K562 (cell line): Measurements from ENCODE around the gene KLK15. TPM values are rescaled to one million over a fixed set of nuclear protein-coding genes. Genes with fewer than 3 reads are reported as not detected.

Source experiments
- ATAC-seq: fragments of 200-7000 bp; cut with Tn5 transposase; 3 replicates; pipeline ENCODE4 v1.9.1; 2020; ENCODE audit warnings: moderate library complexity
- BruUV-seq: library from RNA; stranded (reverse); fragments of 400-500 nt; replicated peaks from 2 replicates; lab custom pipeline; 2021; lab: Mats Ljungman, UMichigan
- CTCF ChIA-PET: fragments of 300-600 bp; formaldehyde crosslinking; extraction: SDS; loops from one replicate; lab custom pipeline; 2021; ENCODE audit warnings: low intra/inter-chr PET ratio; lab: Yijun Ruan, JAX
- POLR2A ChIA-PET: fragments of 300-600, 350-650 bp; sonication (Branson Sonifier 250); formaldehyde crosslinking; extraction: SDS; loops from one replicate; lab custom pipeline; 2021; ENCODE audit warnings: antibody characterized with exemption, inconsistent platforms; lab: Yijun Ruan, JAX
- DNase-seq, 4 experiments: peaks; one replicate each; pipeline versions ENCODE4 v3.0.0 to v3.0.0-alpha.2; 2011 to 2018; ENCODE audit warnings: low spot score in 3 of 4, mixed read lengths in 3 of 4; ENCODE audit errors: extremely low read depth in 1 of 4
- FAIRE-seq: peaks from 2 replicates; lab custom pipeline; 2011; peaks lifted over from hg19 to GRCh38; lab: Jason Lieb, UNC
- H2AFZ ChIP-seq: 2 replicates; pipeline ENCODE4 v1.6.0; 2011; ENCODE audit warnings: low read depth, low read length, control low read depth, inconsistent platforms
- H3K27ac ChIP-seq: fragments of 200-600 bp; 3 replicates; pipeline ENCODE4 v1.8.0; 2011; ENCODE audit warnings: low read depth, mild to moderate bottlenecking, control low read depth, inconsistent platforms, low read length, moderate library complexity, mixed read lengths; ENCODE audit errors: extremely low read depth
- H3K27me3 ChIP-seq, 2 experiments: fragments of 300-600 bp in 1 of 2; 2 replicates in 1 of 2; 3 replicates in 1 of 2; pipeline versions ENCODE4 v1.6.0 to v1.8.0; 2011; ENCODE audit warnings: inconsistent platforms in 2 of 2, low read length in 2 of 2, mild to moderate bottlenecking in 1 of 2, mixed read lengths in 1 of 2, moderate library complexity in 1 of 2; ENCODE audit not compliant: control insufficient read depth in 2 of 2, insufficient read depth in 2 of 2
- H3K36me3 ChIP-seq: fragments of 300-600 bp; 3 replicates; pipeline ENCODE4 v1.8.0; 2011; ENCODE audit warnings: mild to moderate bottlenecking, low read length, inconsistent platforms; ENCODE audit not compliant: control insufficient read depth, insufficient read depth
- H3K4me1 ChIP-seq, 2 experiments: fragments of 200-600 bp in 1 of 2; replicated peaks in 1 of 2; 2 replicates in 1 of 2; 3 replicates in 1 of 2; pipeline versions ENCODE4 v1.5.1 to v1.8.0; 2011; ENCODE audit warnings: inconsistent platforms in 2 of 2, low read length in 2 of 2, mild to moderate bottlenecking in 1 of 2, mixed read lengths in 1 of 2, moderate library complexity in 1 of 2; ENCODE audit not compliant: control insufficient read depth in 2 of 2, insufficient read depth in 2 of 2
- H3K4me2 ChIP-seq: 2 replicates; pipeline ENCODE4 v1.6.1; 2011; ENCODE audit warnings: low read length, control low read depth, inconsistent platforms, mixed read lengths; ENCODE audit not compliant: insufficient read depth
- H3K4me3 ChIP-seq: fragments of 200-600 bp; sonication (generic), shearing (Covaris generic); 2 replicates; pipeline ENCODE4 v1.5.1; 2016; ENCODE audit warnings: control low read depth, inconsistent platforms
- H3K79me2 ChIP-seq: fragments of 200-600 bp; 3 replicates; pipeline ENCODE4 v1.8.0; 2011; ENCODE audit warnings: low read length, inconsistent platforms; ENCODE audit not compliant: control insufficient read depth, insufficient read depth
- H3K9ac ChIP-seq, 2 experiments: 2 replicates each; pipeline versions ENCODE4 v1.6.0 to v1.6.1; 2011; ENCODE audit warnings: low read depth in 2 of 2, low read length in 2 of 2, control low read depth in 1 of 2, inconsistent platforms in 1 of 2, mild to moderate bottlenecking in 1 of 2, mixed read lengths in 1 of 2; ENCODE audit not compliant: insufficient read depth in 1 of 2
- H3K9me1 ChIP-seq: one replicate; pipeline ENCODE4 v1.6.0; 2011; ENCODE audit warnings: inconsistent platforms, mild to moderate bottlenecking, low read length, moderate library complexity; ENCODE audit not compliant: control insufficient read depth, insufficient read depth
- H3K9me3 ChIP-seq: replicated peaks from 2 replicates; pipeline ENCODE4 v1.5.1; 2011; ENCODE audit warnings: low read depth, low read length, inconsistent platforms; ENCODE audit not compliant: control insufficient read depth, insufficient read depth
- H4K20me1 ChIP-seq: replicated peaks from 2 replicates; pipeline ENCODE4 v1.6.1; 2011; ENCODE audit warnings: low read length, inconsistent platforms, mixed read lengths; ENCODE audit not compliant: control insufficient read depth, insufficient read depth
- ADNP ChIP-seq: fragments of 200-800 bp; sonication (Bioruptor generic); IDR thresholded peaks from 2 replicates; pipeline ENCODE4 v1.6.1; 2016; ENCODE audit warnings: missing genetic modification characterization, missing compliant biosample characterization
- BRF1 ChIP-seq: IDR thresholded peaks from 3 replicates; pipeline ENCODE4 v1.6.1; 2011; ENCODE audit warnings: borderline replicate concordance, mild to moderate bottlenecking; ENCODE audit not compliant: insufficient read length; ENCODE audit errors: extremely low read depth
- CAMTA2 ChIP-seq: fragments of 250-450 bp; sonication (Bioruptor Pico); conservative IDR thresholded peaks from 2 replicates; pipeline ENCODE4 v1.5.1; 2022
- CHD4 ChIP-seq: fragments of 200-600 bp; sonication (generic); IDR thresholded peaks from 3 replicates; pipeline ENCODE4 v1.6.1; 2012; ENCODE audit warnings: low read depth, mild to moderate bottlenecking, mixed read lengths, low read length, inconsistent platforms; ENCODE audit not compliant: insufficient read depth, insufficient replicate concordance, poor library complexity, severe bottlenecking
- HCFC1 ChIP-seq: IDR thresholded peaks from 2 replicates; pipeline ENCODE4 v1.6.1; 2012; ENCODE audit warnings: low read depth, low read length, improper control_type of control experiment
- HMBOX1 ChIP-seq: sonication (generic); IDR thresholded peaks from 2 replicates; pipeline ENCODE4 v1.6.1; 2016
- NCOA6 ChIP-seq: fragments of 450-650 bp; IDR thresholded peaks from 2 replicates; pipeline ENCODE4 v1.6.1; 2017; ENCODE audit warnings: mild to moderate bottlenecking
- NFRKB ChIP-seq: fragments of 450-650 bp; IDR thresholded peaks from 2 replicates; pipeline ENCODE4 v1.6.1; 2016; ENCODE audit warnings: low read depth
- PRMT5 ChIP-seq: sonication (generic); formaldehyde crosslinking; IDR thresholded peaks from 2 replicates; pipeline ENCODE4 v1.5.0; 2020; ENCODE audit warnings: missing genetic modification reagents
- RB1 ChIP-seq: fragments of 450-650 bp; IDR thresholded peaks from 2 replicates; pipeline ENCODE4 v1.6.1; 2017; ENCODE audit warnings: low read depth, mild to moderate bottlenecking
- TRIM25 ChIP-seq: fragments of 450-650 bp; IDR thresholded peaks from 2 replicates; pipeline ENCODE4 v1.7.0; 2016; ENCODE audit warnings: borderline replicate concordance
- ZNF140 ChIP-seq: fragments of 250-450 bp; sonication (Bioruptor Pico); IDR thresholded peaks from 2 replicates; pipeline ENCODE4 v1.8.0; 2021; ENCODE audit warnings: moderate library complexity, mild to moderate bottlenecking, inconsistent platforms
- ZNF175 ChIP-seq: fragments of 200-800 bp; sonication (Bioruptor generic); IDR thresholded peaks from 2 replicates; pipeline ENCODE4 v1.6.1; 2016; ENCODE audit warnings: low read depth, mild to moderate bottlenecking, missing genetic modification characterization, missing compliant biosample characterization
- WGBS: fragments of 100-300 bp; shearing (Covaris generic); methylation state at CpG from one replicate; pipeline ENCODE4 v1.1.6; 2016; ENCODE audit warnings: low coverage, mixed read lengths; ENCODE audit not compliant: insufficient coverage; ENCODE audit errors: missing lambda C conversion rate; 5-methylcytosine and 5-hydroxymethylcytosine counted together
- in situ Hi-C: fragments of 300-500 bp; cut with MboI; formaldehyde crosslinking; loops from 4 replicates; pipeline ENCODE4 v1.15.0; 2018; ENCODE audit warnings: inconsistent platforms, mixed read lengths
- intact Hi-C: fragments of 100-400 bp; cut with micrococcal nuclease; formaldehyde crosslinking; loops from 2 replicates; pipeline ENCODE4 v1.14.2; 2022
- polyA plus RNA-seq, 8 experiments: library from polyadenylated mRNA; depleted of rRNA in 4 of 8; stranded (reverse) in 5 of 8; unstranded in 3 of 8; fragments of >200 nt; fragmentation: Nextera tagmentation in 2 of 8; fragmentation: Illumina TruSeq in 1 of 8; extraction: Ambion mirVana in 2 of 8; extraction: Trizol in 1 of 8; gene quantifications; 2 replicates each; pipeline versions ENCODE4 v1.2.1 to v1.2.3, GENCODE V29; 2011 to 2014; ENCODE audit warnings: inconsistent platforms in 1 of 8, missing spikeins in 1 of 8
- total RNA-seq, 7 experiments: library from RNA; depleted of rRNA in 6 of 7; stranded (reverse); fragments of >200 nt in 6 of 7; fragmentation: Illumina TruSeq in 2 of 7; extraction: Trizol in 2 of 7; gene quantifications; 2 replicates each; pipeline versions ENCODE4 v1.2.1 to v1.2.3, GENCODE V29; 2011 to 2021; ENCODE audit warnings: low replicate concordance in 1 of 7
- TF ChIP-seq, protein P1 (sequence below), 3 experiments: IDR thresholded peaks in 2 of 3; conservative IDR thresholded peaks in 1 of 3; 2 replicates each; pipeline ENCODE4 v1.5.1; 2011 to 2012; ENCODE audit warnings: low read length in 3 of 3, mild to moderate bottlenecking in 3 of 3, control low read depth in 2 of 3, improper control_type of control experiment in 1 of 3, inconsistent platforms in 1 of 3, low read depth in 1 of 3, mixed read lengths in 1 of 3, moderate library complexity in 1 of 3; ENCODE audit not compliant: insufficient read depth in 2 of 3
- TF ChIP-seq, protein P2 (sequence below), 2 experiments: fragments of 150-350 bp in 1 of 2; IDR thresholded peaks; 2 replicates each; pipeline ENCODE4 v1.6.1; 2012 to 2016; ENCODE audit warnings: low read depth in 2 of 2, low read length in 2 of 2, mild to moderate bottlenecking in 1 of 2, moderate library complexity in 1 of 2

KLK15 gene
- total and polyA plus RNA-seq, 9 of the 15 experiments (the other 6 are each of a cell fraction or from before 2014, with no cell fraction given) = not detected

GRCh38 chr19:50876456-50876855 is 43.1 kb upstream of the KLK15 start:
- no peaks in the 10 kb centered on the region for H3K79me2 ChIP-seq
- DNase-seq (no peak), FAIRE-seq (no peak), ATAC-seq (no peak)
- peak overlapping the region in 1 of 2 experiments; percentile 13; a peak in 1 of 4 replicates for H3K9ac ChIP-seq
- BruUV-seq = no TSS peak
- no peaks in the 10 kb centered on the region for H3K9me3 ChIP-seq
- H3K4me3 ChIP-seq = no peak overlapping the region
- H4K20me1 ChIP-seq = no peaks in the 10 kb centered on the region
- H3K9me1 ChIP-seq = no peaks in the 10 kb centered on the region
- WGBS = 2% methylated on average over 7 of the region's 7 CpGs
- H3K36me3 ChIP-seq = no peaks in the 10 kb centered on the region
- TF ChIP-seq PRMT5 (CRISPR knock-in tag) (no peak), CHD4 (no peak), BRF1 (no peak), ZNF140 (CRISPR knock-in tag) (no peak), RB1 (no peak), ADNP (tag) (no peak), NCOA6 (no peak), CAMTA2 (CRISPR knock-in tag) (no peak), HMBOX1 (no peak), NFRKB (no peak), ZNF175 (CRISPR knock-in tag) (no peak), HCFC1 (no peak), TRIM25 (no peak)
- TF ChIP-seq, protein P1, sequence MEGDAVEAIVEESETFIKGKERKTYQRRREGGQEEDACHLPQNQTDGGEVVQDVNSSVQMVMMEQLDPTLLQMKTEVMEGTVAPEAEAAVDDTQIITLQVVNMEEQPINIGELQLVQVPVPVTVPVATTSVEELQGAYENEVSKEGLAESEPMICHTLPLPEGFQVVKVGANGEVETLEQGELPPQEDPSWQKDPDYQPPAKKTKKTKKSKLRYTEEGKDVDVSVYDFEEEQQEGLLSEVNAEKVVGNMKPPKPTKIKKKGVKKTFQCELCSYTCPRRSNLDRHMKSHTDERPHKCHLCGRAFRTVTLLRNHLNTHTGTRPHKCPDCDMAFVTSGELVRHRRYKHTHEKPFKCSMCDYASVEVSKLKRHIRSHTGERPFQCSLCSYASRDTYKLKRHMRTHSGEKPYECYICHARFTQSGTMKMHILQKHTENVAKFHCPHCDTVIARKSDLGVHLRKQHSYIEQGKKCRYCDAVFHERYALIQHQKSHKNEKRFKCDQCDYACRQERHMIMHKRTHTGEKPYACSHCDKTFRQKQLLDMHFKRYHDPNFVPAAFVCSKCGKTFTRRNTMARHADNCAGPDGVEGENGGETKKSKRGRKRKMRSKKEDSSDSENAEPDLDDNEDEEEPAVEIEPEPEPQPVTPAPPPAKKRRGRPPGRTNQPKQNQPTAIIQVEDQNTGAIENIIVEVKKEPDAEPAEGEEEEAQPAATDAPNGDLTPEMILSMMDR (IDR thresholded peaks at IDR 0.05 in 2 of 3, conservative IDR thresholded peaks at IDR 0.05 in 1 of 3; ENCODE audit: insufficient read depth in 2 of 3, low read depth in 1 of 3, low read length in 3 of 3) = no peak
- TF ChIP-seq, protein P2, sequence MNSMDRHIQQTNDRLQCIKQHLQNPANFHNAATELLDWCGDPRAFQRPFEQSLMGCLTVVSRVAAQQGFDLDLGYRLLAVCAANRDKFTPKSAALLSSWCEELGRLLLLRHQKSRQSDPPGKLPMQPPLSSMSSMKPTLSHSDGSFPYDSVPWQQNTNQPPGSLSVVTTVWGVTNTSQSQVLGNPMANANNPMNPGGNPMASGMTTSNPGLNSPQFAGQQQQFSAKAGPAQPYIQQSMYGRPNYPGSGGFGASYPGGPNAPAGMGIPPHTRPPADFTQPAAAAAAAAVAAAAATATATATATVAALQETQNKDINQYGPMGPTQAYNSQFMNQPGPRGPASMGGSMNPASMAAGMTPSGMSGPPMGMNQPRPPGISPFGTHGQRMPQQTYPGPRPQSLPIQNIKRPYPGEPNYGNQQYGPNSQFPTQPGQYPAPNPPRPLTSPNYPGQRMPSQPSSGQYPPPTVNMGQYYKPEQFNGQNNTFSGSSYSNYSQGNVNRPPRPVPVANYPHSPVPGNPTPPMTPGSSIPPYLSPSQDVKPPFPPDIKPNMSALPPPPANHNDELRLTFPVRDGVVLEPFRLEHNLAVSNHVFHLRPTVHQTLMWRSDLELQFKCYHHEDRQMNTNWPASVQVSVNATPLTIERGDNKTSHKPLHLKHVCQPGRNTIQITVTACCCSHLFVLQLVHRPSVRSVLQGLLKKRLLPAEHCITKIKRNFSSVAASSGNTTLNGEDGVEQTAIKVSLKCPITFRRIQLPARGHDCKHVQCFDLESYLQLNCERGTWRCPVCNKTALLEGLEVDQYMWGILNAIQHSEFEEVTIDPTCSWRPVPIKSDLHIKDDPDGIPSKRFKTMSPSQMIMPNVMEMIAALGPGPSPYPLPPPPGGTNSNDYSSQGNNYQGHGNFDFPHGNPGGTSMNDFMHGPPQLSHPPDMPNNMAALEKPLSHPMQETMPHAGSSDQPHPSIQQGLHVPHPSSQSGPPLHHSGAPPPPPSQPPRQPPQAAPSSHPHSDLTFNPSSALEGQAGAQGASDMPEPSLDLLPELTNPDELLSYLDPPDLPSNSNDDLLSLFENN (IDR thresholded peaks at IDR 0.05; ENCODE audit: low read depth in 2 of 2, low read length in 2 of 2) = no peak
- H3K4me2 ChIP-seq = no peak overlapping the region
- POLR2A ChIA-PET = interaction anchor here (0.6 to 0.8 kb wide), 2 partner anchors 33 to 72 kb away, joined by 3 read pairs; no protein-coding TSS in a partner anchor
- CTCF ChIA-PET = no interaction called here
- intact Hi-C loops (no loop called here), in situ Hi-C loops (no loop called here)
- H2AFZ ChIP-seq = no peak overlapping the region
- H3K27me3 ChIP-seq = peaks cover 16 to 56% of the 10 kb centered on the region in 2 experiments; a peak in 4 of 5 replicates
- peaks cover 15 to 18% of the 10 kb centered on the region in 2 experiments for H3K4me1 ChIP-seq
- H3K27ac ChIP-seq = no peak overlapping the region
